ENCODE results near the gene PRKCQ.
A peak's percentile ranks its signal among the peaks of the same experiment; 100 is the strongest.

Gene PRKCQ

GRCh38 chr10:6431861-6432260 is 148.2 kb downstream of the PRKCQ start:
- no peak for DNase-seq

- no peak for DNase-seq
Observed at GRCh38 chr10:6431186-6431585, 148.9 kb downstream of the PRKCQ start.

DNA sequence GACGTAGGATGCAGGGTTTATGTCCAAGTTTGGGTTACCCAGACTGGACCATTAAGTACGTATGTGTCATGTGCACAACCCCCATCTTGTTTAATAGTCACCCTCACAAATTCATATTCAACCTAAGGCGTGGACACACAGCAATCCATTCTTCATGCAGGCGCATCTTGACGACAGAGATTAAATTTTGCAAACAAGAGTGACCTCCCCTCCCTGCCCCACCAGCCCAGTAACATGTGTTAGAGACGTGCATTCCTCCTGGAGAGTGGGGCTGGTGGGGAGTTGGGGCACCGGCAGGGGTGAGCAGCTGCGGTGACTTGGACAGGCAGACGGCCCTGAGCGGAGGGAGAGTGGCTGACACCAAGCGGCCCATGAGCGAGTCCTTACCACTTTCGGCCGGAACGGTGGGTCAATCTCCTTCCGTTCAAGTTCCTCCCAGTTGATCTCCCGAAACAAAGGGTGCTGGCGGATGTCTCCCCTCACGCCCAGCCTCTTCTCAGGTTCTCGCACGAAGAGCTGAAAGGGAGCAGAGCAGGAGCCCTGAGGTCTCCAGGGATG is 149.6 kb downstream of the PRKCQ start:
- DNase-seq = no peak

DNA sequence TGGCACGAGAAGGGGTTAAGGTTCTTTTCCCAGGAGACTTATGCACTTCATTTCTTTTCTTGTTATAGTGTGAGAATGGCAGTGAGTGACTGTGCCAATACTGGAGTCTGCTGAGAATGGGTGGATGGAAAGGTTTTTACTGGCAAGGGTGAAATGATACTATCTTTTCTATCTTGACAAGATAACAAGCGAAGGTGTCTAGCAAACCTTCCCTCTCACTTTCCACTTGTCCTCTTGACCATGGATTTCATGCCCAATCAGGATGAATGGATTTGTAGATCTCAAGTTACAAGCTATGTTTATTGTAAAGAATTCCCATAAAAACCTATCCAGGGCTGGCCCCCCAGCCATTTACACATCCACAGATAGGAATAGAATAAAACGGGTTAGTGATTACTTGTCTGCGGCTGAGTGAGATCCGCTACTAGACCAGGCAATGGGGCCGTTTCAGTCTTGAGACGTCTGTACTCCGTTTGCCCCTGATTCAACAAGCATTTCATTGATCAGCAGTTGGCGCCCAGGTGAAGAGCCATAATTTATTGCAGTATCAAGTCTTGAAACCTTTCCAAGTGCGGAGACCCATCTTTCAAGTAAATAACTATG is 152.6 kb downstream of the PRKCQ start:
- DNase-seq = no peak

- DNase-seq = no peak
Observed at GRCh38 chr10:6426317-6426716, 153.8 kb downstream of the PRKCQ start.

DNA sequence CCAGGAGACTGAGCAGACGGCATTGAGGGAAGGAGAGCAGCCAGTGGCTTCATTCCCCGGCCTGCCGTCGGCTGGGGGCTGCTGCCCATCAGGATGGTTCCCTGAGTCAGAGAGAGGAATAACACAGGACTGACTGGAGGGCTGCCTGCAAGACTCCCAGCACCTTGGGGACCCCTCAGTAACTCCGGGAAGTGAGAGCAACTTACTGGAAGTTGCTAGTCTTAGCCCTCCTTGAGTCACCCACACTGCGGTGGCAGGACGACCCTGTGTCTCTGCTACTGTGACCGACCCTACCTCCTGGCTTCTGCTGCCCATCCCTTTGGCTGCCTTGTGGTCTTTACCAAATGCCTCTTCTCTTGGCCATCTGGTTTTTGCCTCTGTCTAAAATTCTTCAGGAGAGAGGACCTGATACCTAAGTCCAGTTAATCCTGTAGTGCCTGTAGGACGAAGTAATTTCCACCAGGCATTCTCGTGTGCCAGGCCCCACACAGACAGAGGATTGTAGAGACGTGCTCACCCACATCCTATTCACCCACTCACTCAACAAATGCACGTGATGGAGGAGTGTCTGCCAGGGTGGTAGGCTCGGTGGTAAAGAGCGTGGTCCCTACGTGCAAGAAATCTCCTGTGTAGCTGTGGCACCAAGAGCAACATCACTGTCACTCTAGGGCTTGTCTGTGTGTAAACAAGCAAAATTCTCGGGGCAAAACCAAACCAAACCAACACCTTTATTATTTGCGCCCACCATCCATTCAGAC is 156.5 kb downstream of the PRKCQ start:
- DNase-seq = peak; percentile 16

DNA sequence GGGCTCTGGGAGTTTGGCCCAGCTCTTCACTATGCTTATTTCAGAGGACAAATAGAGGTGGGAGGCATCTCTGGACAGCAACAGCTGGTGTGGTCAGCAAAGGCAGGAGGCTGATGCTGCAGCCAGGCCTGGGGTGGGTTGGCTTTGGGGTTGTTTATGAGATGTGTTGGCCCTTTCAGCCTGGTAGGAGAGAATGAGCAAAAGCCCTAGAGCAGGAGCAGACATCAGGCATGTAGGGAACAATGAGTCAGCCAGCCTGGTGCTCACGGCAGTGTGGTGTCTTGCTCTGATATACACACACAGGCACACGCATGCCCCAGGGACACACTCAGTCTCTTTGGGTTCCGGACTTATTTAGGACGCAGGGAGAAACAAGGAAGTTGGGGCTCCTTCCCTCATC is 157.1 kb downstream of the PRKCQ start:
- DNase-seq = peak; percentile 74

- DNase-seq = no peak
Observed at GRCh38 chr10:6418613-6419216, 161.4 kb downstream of the PRKCQ start.

DNA sequence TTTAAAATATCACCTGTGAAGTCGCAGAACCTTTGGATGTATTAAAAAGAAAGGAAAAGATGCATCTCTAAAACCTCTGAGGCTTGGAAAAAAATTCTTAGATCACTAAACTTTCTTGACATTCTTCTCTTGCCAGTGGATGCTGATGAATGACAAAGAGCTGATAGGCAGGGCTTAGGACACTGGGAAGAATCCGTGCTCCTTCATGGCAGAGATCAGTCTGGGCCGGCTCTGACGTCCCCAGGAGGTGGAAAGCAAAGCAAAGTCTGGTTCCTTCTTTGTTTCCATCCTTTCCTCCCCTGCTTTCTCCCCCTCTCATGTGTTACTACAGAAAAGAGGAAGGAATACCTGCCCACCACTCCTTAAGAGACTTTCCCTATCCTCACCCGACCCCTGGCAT is 161.9 kb downstream of the PRKCQ start:
- DNase-seq = no peak

GRCh38 chr10:6416892-6417512 is 163.1 kb downstream of the PRKCQ start:
- DNase-seq = no peak

DNA sequence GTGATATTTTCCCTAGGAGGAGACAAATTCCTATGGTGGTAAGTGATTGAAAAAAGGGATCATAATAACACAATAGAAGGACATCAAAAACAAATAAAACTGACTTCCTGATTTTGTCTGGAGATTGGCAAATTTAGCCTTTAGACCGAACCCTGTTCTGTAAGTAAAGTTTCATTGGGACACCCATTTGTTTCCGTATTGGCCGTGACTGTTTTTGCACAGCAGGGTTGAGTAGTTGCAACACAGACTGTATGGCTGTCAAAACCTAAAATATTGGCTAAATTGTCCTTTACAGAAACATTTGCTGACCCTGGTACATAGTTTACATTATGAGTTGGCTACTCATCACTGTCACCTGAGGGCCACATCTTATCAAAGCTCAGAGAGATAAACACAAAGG is 168.6 kb downstream of the PRKCQ start:
- no peak for DNase-seq

DNA sequence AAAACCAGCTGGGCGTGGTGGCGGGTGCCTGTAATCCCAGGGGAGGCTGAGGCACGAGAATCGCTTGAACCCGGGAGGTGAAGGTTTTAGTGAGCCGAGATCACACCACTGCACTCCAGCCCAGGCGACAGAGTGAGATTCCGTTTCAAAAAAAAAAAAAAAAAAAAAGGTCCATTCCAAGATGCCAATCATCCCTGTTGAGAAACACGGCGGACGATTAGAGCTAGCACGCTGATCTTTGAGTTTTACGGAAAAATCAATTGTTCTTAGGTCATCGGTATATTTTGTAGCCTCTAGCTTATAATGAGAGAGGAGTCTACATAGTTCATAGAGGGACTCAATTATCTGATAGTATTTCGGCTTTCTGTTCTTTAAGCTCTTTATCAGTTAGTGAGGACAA is 169.2 kb downstream of the PRKCQ start:
- no peak for DNase-seq

GRCh38 chr10:6409971-6410643 is 170.0 kb downstream of the PRKCQ start:
- DNase-seq = peak; percentile 17

DNA sequence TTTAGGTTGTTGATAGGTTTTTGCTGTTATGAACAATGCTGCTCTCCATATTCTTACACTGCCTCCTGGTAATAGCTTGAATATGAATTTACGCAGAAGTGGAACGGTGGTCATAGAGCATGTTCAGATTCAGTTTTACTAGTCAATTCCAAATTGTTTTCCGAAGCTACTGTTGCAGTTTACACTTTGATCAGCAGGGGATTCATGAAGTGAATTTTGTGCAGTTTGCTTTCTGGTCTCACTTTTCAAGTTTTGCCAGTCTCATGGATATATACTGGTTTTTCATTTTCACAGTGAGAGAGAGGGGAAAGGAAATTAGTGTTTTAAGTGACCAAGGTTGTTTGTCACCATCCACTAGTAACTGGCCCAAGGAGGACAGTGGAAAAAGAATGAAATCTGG is 171.3 kb downstream of the PRKCQ start:
- no peak for DNase-seq

- DNase-seq = no peak
Observed at GRCh38 chr10:6407034-6407721, 172.9 kb downstream of the PRKCQ start.

DNA sequence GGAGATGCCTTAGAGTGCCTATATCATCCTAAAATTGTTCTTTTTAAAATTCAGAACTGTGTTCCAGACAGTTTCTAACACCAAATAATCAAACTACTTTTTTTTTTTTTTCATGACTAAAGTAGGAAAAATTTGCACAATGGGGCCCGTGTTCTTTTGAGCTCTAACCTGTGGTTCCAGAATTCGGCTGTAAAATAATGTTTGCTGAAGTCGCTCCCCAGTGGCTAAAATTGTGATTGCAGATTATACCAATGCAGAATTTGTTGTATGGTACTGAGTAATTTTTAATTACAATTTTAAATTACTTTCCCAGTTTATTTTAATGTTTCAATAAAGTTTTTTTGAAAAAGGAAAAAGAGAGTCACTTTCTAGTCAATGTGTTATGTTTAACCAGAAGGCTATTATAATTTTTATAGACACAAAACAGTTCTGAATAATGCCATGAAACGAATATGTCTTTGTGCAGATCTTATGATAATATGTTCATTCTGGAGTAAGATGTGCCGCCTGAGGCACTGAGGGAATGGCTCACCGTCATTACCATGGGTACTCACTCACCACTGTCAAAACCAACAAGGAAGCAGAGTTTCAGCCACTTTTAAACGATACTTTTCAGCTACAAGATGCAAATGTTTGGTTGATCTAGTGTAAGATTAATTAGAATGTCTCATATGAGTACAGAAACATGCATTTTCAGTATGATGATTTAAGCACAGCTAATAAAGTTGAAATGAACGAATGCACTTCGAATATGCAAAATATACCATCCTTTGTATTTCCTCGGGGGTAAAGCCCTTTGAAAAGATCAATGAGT is 173.6 kb downstream of the PRKCQ start:
- peak; percentile 48 for DNase-seq

- no peak for DNase-seq
Observed at GRCh38 chr10:6405713-6406112, 174.4 kb downstream of the PRKCQ start.

GRCh38 chr10:6404127-6405072 is 175.7 kb downstream of the PRKCQ start:
- no peak for DNase-seq

DNA sequence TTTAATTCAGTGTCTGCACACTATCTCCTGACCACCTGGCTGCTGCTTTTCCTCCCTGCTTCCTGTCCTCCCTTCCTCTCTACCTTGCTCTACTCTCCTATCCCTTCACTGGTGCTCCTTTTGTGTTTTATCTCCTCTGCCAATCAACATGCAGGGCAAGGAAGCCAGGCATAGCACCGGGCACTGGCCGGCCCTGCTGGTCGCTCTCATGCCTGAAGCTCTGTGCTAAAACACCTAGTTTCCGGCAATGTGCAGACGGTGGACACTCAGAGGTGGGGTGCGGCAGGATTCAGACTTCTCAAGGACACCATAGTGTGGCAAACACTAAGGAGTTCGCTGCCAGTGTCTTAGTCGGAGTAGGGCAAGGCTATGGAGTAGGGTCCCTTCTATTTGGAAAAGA is 177.1 kb downstream of the PRKCQ start:
- DNase-seq = no peak

GRCh38 chr10:6402349-6402709 is 177.7 kb downstream of the PRKCQ start:
- DNase-seq = no peak
